DMS 273 treated with DMSO at 0.1 percent for 48 hours (cell line): Measurements from ENCODE around the gene DNAAF2.

Experiments used
- DNase-seq: peaks from one replicate; lab custom pipeline; 2025; lab: John Stamatoyannopoulos, UW

DNAAF2 gene

DNA sequence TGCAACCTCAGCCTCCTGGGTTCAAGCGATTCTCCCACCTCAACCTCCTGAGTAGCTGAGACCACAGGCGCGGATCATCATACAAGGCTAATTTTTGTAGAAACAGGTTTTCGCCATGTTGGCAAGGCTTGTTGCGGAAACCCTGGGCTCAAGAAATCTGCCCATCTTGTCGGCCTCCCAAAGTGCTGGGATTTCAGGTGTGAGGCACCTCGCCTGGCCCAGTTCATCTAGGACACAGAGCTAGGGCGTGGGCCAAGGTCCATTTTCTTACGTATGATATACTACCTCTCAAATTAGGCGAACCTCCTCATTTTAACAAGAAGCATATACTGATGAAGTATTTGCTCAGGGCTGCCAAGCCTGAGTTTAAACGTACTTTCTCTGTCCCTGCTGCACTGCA lies 51.0 kb downstream of the DNAAF2 start:
- DNase-seq: no peak

DNA sequence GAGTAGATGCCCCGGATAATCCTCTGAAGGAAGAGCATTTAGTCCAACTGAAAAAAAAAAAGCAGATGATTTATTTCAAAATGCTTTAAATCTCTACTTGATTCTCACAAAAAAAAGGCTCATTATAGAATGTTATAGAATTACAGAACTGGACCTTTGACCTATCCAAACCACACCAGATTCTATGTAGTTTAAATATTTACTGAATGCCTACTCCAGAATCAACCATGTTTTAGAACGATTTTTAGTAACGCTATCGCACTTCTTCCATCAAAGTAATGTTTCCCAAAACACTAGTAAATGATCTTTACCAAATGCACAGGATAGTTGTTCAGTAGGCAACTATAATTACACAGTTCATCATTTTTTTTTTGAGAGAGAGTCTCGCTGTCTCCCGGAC lies 51.4 kb downstream of the DNAAF2 start:
- DNase-seq: no peak

DNA sequence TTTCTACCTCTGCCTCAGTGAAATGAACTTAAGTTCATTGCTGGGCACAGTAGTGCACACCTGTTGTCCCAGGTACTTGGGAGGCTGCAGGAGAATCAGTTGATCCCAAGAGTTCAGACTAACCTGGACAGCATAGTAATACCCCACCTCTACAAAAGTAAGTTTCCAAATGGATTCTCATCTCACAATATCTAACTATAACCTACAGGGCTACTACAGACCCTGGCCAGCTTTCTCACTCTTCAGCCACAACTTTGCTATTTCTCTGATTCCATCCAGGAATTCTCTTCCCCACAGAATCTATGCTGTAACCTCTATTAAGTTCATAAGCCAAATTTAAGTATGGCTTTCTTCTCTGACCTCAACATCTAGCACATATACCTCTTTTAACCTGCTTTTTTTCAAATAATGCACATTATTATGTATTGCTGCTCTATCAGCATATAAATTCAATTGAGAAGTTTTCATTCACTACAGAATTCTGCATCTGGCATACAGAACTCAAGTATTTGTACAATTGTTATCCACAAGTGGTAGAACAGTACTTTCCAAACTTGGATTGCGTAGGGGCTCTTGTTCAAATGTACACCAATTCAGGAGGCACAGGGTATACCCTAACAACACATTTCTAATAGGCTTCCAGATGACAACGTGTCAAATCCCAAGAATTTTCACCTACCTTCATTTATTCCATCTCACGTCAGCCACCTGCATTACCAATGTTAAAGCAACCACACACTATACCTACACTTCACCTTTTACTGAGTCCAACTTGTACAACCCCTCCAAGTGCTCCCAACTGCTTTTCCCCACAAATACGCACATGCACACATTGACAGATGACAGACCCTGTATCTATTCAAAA lies 52.7 kb downstream of the DNAAF2 start:
- no peak for DNase-seq

DNA sequence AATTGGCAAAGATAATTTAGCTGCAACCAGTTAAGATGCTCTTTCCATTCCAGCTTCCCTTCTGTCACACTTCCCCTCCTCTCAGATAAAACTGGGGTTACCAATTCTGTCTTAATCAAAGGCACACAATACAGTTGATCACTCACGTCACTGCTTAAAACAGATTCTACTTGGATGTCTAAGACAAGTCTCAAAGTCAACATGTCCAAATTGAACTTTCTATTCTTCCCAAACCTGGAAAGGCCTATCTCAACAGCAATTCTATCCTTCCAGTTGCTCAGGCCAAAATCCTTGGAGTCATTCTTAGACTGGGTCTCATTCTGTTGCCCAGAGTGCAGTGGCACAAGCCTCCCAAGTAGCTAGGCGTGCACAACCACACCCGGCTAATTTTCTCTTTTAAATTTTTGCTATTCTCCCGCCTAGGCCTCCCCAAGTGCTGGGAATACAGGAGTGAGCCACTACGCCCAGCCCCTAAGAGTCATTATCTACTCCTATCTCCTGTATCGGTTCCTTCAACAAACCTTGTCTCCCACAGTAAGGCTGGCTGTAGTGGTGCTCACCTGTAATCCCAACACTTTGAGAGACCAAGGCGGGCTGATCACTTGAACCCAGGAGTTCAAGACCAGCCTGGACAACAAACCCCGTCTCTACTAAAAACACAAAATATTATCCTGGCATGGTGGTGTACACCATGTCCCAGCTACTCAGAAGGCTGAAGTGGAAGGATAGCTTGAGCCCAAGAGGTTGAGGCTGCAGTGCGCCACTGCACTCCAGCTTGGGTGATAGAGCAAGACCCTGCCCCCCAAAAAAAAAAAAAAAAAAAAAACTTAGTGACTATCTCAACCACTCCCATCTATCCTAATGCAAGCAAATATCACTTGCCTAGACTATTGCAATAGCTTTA lies 53.6 kb downstream of the DNAAF2 start:
- DNase-seq: no peak

DNA sequence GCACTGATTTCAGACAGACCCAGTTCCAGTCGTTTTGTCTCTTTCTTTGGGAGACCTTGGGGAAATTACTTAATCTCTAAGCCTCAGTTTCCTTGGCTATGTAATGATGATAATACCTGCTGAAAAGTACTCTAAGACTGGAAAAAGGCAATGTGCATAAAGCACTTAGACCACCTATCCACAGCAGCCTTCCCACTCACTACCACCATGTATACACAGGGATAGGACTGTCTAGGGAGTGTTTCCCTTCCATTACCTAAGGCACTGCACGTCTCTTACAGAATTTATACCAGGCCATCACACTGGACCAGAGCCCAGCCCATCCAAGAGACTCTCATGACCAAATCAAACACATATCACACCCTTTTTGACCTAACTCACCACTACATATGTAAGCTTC lies 55.2 kb downstream of the DNAAF2 start:
- no peak for DNase-seq

DNA sequence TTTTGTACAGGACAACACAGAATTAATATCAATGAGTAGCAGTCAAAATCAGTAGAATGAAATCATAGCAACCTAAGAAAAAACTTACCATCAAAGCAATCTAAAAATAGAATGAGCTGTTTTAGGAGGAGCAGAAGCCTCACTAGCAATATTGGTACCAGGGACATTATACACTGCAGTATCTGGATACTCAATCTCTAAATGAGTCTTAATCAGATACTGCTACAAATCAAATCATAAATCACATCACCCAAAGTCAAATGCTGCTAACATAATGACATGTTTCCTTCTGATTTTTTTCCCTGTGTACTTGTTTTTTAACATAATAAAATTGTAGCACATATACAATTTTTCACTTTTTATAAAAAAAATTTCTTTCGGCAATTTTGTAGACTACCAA lies 56.9 kb downstream of the DNAAF2 start:
- no peak for DNase-seq
